HepG2 (cell line): ENCODE results near the gene UTS2R. TPM values are rescaled to one million over a fixed set of nuclear protein-coding genes. Genes with fewer than 3 reads are reported as not detected.

Experiments used
- ARNTL ChIP-seq: sonication (generic); formaldehyde crosslinking; IDR thresholded peaks from 2 replicates; pipeline ENCODE4 v1.4.0; 2020; ENCODE audit warnings: mild to moderate bottlenecking, missing genetic modification reagents
- KLF11 ChIP-seq: IDR thresholded peaks from 2 replicates; pipeline ENCODE4 v1.6.1; 2016; ENCODE audit warnings: missing compliant biosample characterization
- NCOA2 ChIP-seq: sonication (generic); formaldehyde crosslinking; IDR thresholded peaks from 2 replicates; pipeline ENCODE4 v1.8.0; 2022; ENCODE audit warnings: inconsistent platforms
- NFKB2 ChIP-seq: sonication (generic); formaldehyde crosslinking; IDR thresholded peaks from 2 replicates; pipeline ENCODE4 v1.4.0; 2020; ENCODE audit warnings: missing genetic modification reagents, borderline replicate concordance
- SALL1 ChIP-seq: sonication (generic); formaldehyde crosslinking; IDR thresholded peaks from 2 replicates; pipeline ENCODE4 v1.8.0; 2022; ENCODE audit warnings: mild to moderate bottlenecking, missing genetic modification reagents
- SOX6 ChIP-seq, 2 experiments: fragments of 450-650 bp in 1 of 2; sonication (generic) in 1 of 2; formaldehyde crosslinking in 1 of 2; IDR thresholded peaks; 2 replicates each; pipeline versions ENCODE4 v1.4.0 to v1.6.1; 2017 to 2020; ENCODE audit warnings: antibody characterized with exemption in 1 of 2, mild to moderate bottlenecking in 1 of 2, missing genetic modification reagents in 1 of 2
- TBX3 ChIP-seq: fragments of 450-650 bp; IDR thresholded peaks from 2 replicates; pipeline ENCODE4 v1.6.1; 2017; ENCODE audit warnings: antibody characterized with exemption, mild to moderate bottlenecking, inconsistent platforms, borderline replicate concordance
- TCF7L2 ChIP-seq: IDR thresholded peaks from 2 replicates; pipeline ENCODE4 v1.6.1; 2011; ENCODE audit warnings: mild to moderate bottlenecking, low read depth, low read length, moderate library complexity
- ZNF12 ChIP-seq: sonication (generic); formaldehyde crosslinking; IDR thresholded peaks from 2 replicates; pipeline ENCODE4 v1.5.0; 2020; ENCODE audit warnings: missing genetic modification reagents
- ZNF296 ChIP-seq: sonication (generic); formaldehyde crosslinking; conservative IDR thresholded peaks from 2 replicates; pipeline ENCODE4 v1.5.0; 2020; ENCODE audit warnings: mild to moderate bottlenecking, missing genetic modification reagents
- ZNF331 ChIP-seq: sonication (generic); formaldehyde crosslinking; IDR thresholded peaks from 2 replicates; pipeline ENCODE4 v1.4.0; 2020; ENCODE audit warnings: missing genetic modification reagents
- ZNF614 ChIP-seq: IDR thresholded peaks from 2 replicates; pipeline ENCODE4 v1.6.1; 2018; ENCODE audit warnings: missing biosample characterization, missing genetic modification reagents, inconsistent platforms, borderline replicate concordance
- polyA plus RNA-seq, 8 experiments: library from polyadenylated mRNA; depleted of rRNA in 3 of 8; stranded (reverse) in 7 of 8; unstranded in 1 of 8; fragments of >200 nt; fragmentation: Illumina TruSeq in 4 of 8; extraction: Trizol in 4 of 8; gene quantifications; 2 replicates each; pipeline versions ENCODE4 v1.2.1 to v1.2.3, GENCODE V29; 2011 to 2016; ENCODE audit warnings: low read depth in 4 of 8, missing spikeins in 1 of 8, mixed read lengths in 1 of 8; ENCODE audit not compliant: insufficient read depth in 1 of 8
- total RNA-seq, 5 experiments: library from RNA; depleted of rRNA; stranded (reverse); fragments of >200 nt; fragmentation: Illumina TruSeq; extraction: Trizol; gene quantifications; 2 replicates each; pipeline ENCODE4 v1.2.3, GENCODE V29; 2016; ENCODE audit warnings: low read depth in 1 of 5
- TF ChIP-seq, protein P1 (sequence below): sonication (generic); formaldehyde crosslinking; conservative IDR thresholded peaks from 2 replicates; pipeline ENCODE4 v1.4.0; 2020; ENCODE audit warnings: missing genetic modification reagents
- TF ChIP-seq, protein P2 (sequence below): sonication (generic); formaldehyde crosslinking; IDR thresholded peaks from 2 replicates; pipeline ENCODE4 v1.8.0; 2022; ENCODE audit warnings: mild to moderate bottlenecking, missing genetic modification reagents
- TF ChIP-seq, protein P3 (sequence below): sonication (generic); formaldehyde crosslinking; conservative IDR thresholded peaks from 2 replicates; pipeline ENCODE4 v1.8.0; 2022; ENCODE audit warnings: mild to moderate bottlenecking, moderate library complexity, missing genetic modification reagents
- TF ChIP-seq, protein P4 (sequence below): sonication (generic); formaldehyde crosslinking; IDR thresholded peaks from 2 replicates; pipeline ENCODE4 v1.8.1; 2023; ENCODE audit warnings: mild to moderate bottlenecking, moderate library complexity, missing genetic modification reagents
- TF ChIP-seq, protein P5 (sequence below): sonication (generic); formaldehyde crosslinking; IDR thresholded peaks from 2 replicates; pipeline ENCODE4 v1.8.0; 2022; ENCODE audit warnings: missing genetic modification reagents, mild to moderate bottlenecking, inconsistent platforms, borderline replicate concordance
- TF ChIP-seq, protein P6 (sequence below): sonication (generic); formaldehyde crosslinking; IDR thresholded peaks from 2 replicates; pipeline ENCODE4 v1.5.1; 2020; ENCODE audit warnings: missing genetic modification reagents, mild to moderate bottlenecking, borderline replicate concordance

UTS2R gene
- total and polyA plus RNA-seq, 2 of the 13 experiments (the other 11 are each of a cell fraction or from before 2014, with no cell fraction given) = 0.13 to 0.15 TPM

DNA sequence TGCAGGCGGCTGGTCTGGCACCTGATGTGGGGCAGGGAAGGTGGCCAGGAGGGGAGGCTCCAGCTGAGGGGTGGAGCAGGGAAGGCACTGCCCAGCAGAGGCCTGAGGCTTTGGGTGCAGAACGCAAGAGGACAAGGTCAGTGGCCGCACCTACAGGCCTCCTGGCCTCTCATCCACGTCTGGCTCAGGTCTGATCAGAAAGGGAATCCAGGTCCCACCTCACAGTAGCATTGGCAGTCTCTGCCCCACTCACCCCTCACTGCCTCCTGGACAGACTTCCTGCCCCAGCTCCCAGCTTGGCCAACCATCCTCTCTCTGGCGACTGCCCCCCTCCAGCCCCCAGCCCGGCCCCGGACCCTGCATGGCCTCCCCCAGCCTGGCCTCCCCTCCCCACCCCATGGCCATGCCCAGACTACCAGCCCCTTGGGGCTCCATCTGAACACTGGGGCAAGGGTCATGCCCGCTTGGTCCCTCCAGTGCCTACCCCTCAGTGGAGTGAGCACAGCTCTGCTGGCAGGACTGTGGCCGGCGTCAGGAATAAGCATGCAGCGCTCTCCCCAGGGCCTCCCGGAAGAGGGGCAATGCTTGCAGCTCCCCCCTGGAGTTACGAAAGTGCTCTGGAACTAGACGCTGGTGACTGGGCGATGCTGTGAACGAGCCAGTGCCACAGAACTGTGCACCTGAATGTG is 4.6 kb downstream of the UTS2R start (continued):
- TF ChIP-seq, protein P1, sequence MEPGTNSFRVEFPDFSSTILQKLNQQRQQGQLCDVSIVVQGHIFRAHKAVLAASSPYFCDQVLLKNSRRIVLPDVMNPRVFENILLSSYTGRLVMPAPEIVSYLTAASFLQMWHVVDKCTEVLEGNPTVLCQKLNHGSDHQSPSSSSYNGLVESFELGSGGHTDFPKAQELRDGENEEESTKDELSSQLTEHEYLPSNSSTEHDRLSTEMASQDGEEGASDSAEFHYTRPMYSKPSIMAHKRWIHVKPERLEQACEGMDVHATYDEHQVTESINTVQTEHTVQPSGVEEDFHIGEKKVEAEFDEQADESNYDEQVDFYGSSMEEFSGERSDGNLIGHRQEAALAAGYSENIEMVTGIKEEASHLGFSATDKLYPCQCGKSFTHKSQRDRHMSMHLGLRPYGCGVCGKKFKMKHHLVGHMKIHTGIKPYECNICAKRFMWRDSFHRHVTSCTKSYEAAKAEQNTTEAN = no peak
- TF ChIP-seq, protein P2, sequence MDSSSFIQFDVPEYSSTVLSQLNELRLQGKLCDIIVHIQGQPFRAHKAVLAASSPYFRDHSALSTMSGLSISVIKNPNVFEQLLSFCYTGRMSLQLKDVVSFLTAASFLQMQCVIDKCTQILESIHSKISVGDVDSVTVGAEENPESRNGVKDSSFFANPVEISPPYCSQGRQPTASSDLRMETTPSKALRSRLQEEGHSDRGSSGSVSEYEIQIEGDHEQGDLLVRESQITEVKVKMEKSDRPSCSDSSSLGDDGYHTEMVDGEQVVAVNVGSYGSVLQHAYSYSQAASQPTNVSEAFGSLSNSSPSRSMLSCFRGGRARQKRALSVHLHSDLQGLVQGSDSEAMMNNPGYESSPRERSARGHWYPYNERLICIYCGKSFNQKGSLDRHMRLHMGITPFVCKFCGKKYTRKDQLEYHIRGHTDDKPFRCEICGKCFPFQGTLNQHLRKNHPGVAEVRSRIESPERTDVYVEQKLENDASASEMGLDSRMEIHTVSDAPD (CRISPR knock-in tag) = no peak
- TF ChIP-seq ZNF12 = peak; percentile 64; the same call in 1 of the 2 replicates
- 0 out of 2 replicates have a peak, but pooled peaks have one; percentile 22 for TF ChIP-seq ZNF296 (CRISPR knock-in tag)
- peak; percentile 70 for TF ChIP-seq SALL1 (CRISPR knock-in tag)
- no peak; the same call in 1 of the 2 replicates for TF ChIP-seq NFKB2 (CRISPR knock-in tag)
- TF ChIP-seq, protein P3, sequence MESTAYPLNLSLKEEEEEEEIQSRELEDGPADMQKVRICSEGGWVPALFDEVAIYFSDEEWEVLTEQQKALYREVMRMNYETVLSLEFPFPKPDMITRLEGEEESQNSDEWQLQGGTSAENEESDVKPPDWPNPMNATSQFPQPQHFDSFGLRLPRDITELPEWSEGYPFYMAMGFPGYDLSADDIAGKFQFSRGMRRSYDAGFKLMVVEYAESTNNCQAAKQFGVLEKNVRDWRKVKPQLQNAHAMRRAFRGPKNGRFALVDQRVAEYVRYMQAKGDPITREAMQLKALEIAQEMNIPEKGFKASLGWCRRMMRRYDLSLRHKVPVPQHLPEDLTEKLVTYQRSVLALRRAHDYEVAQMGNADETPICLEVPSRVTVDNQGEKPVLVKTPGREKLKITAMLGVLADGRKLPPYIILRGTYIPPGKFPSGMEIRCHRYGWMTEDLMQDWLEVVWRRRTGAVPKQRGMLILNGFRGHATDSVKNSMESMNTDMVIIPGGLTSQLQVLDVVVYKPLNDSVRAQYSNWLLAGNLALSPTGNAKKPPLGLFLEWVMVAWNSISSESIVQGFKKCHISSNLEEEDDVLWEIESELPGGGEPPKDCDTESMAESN (CRISPR knock-in tag) = peak; percentile 31; the same call in 1 of the 2 replicates
- TF ChIP-seq ZNF614 (CRISPR knock-in tag) = peak; percentile 73; the same call in 1 of the 2 replicates
- no peak for TF ChIP-seq TCF7L2
- no peak for TF ChIP-seq TBX3
- TF ChIP-seq, protein P4, sequence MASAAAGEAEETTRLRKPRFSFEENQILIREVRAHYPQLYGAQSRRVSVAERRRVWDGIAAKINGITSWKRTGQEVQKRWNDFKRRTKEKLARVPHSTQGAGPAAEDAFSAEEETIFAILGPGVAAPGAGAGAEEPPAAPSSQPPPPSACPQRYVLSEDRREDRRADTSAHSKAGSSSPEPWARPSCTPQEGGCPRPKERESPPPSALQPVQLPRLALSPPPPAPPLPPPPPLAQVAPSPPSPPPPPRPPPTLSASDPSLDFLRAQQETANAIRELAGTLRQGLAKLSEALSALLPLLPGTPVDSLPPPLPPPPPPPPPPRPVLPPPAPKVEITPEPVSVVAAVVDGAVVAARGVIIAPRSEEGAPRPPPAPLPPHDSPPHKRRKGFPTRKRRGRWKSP (CRISPR knock-in tag) = 0 out of 2 replicates have a peak, but pooled peaks have one; percentile 28
- 0 out of 2 replicates have a peak, but pooled peaks have one; percentile 43 for TF ChIP-seq KLF11 (CRISPR knock-in tag)
- TF ChIP-seq, protein P5, sequence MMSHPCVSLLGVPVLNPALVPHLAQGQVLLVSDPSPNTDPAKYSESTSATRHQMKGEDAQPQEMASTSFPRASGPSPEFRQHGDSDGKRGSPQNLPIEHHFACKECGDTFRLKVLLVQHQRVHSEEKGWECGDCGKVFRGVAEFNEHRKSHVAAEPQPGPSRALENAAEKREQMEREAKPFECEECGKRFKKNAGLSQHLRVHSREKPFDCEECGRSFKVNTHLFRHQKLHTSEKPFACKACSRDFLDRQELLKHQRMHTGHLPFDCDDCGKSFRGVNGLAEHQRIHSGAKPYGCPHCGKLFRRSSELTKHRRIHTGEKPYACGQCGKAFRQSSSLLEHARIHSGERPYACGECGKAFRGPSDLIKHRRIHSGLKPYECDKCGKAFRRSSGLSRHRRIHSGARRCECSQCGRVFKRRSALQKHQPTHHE (CRISPR knock-in tag) = no peak
- TF ChIP-seq ZNF331 (CRISPR knock-in tag) = peak; percentile 54; the same call in 1 of the 2 replicates
- peak; percentile 57 for TF ChIP-seq NCOA2
- no peak for TF ChIP-seq SOX6 (IDR thresholded peaks at IDR 0.05)
- TF ChIP-seq SOX6 (CRISPR knock-in tag; IDR thresholded peaks at IDR 0.05) = 0 out of 2 replicates have a peak, but pooled peaks have one; percentile 1
- TF ChIP-seq ARNTL (CRISPR knock-in tag) = 0 out of 2 replicates have a peak, but pooled peaks have one; percentile 13
- TF ChIP-seq, protein P6, sequence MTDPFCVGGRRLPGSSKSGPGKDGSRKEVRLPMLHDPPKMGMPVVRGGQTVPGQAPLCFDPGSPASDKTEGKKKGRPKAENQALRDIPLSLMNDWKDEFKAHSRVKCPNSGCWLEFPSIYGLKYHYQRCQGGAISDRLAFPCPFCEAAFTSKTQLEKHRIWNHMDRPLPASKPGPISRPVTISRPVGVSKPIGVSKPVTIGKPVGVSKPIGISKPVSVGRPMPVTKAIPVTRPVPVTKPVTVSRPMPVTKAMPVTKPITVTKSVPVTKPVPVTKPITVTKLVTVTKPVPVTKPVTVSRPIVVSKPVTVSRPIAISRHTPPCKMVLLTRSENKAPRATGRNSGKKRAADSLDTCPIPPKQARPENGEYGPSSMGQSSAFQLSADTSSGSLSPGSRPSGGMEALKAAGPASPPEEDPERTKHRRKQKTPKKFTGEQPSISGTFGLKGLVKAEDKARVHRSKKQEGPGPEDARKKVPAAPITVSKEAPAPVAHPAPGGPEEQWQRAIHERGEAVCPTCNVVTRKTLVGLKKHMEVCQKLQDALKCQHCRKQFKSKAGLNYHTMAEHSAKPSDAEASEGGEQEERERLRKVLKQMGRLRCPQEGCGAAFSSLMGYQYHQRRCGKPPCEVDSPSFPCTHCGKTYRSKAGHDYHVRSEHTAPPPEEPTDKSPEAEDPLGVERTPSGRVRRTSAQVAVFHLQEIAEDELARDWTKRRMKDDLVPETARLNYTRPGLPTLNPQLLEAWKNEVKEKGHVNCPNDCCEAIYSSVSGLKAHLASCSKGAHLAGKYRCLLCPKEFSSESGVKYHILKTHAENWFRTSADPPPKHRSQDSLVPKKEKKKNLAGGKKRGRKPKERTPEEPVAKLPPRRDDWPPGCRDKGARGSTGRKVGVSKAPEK (CRISPR knock-in tag) = no peak
